ENCODE results near the gene CFAP45. TPM values are rescaled to one million over a fixed set of nuclear protein-coding genes. Genes with fewer than 3 reads are reported as not detected.
A peak's percentile ranks its signal among the peaks of the same experiment; 100 is the strongest.

The CFAP45 gene
- total RNA-seq, 4 donors from 2014 or later, result 0.48 to 0.95 TPM; not detected in 2

DNA sequence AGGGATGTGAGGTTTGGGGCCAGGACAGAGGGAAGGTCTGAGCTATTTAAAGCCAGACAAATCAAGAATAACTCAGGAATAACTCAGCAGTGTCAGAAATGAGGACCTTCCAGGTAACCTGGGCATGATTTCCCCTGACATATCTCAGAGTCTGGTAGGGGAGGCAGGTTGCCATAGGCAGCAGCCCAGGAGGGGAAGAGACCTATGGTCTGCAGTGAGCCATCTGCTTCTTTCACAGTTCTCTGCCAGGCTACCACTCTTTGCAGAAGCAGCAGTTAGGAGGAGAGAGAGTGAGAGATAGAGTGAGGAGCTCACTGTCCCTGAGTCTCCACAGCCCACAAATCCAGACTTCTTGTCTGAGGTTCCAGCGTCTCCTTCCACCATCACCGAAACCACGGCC lies 31.2 kb downstream of the CFAP45 start:
- Histone ChIP-seq H3K4me1 (peaks cover 27 to 77% (median 31%) of the 10 kb centered on the region in 3 donors), H3K27ac (peak overlapping the region; percentile 44 to 85 (median 75)), H3K4me3 (no peak overlapping the region), H3K36me3 (no peaks in the 10 kb centered on the region), H3K9me3 (no peaks in the 10 kb centered on the region), H3K27me3 (peaks cover 0 to 27% (median 0%) of the 10 kb centered on the region in 4 donors)
- intact Hi-C loops (cut with DNase I), result no loop called here
- TF ChIP-seq, protein P1, sequence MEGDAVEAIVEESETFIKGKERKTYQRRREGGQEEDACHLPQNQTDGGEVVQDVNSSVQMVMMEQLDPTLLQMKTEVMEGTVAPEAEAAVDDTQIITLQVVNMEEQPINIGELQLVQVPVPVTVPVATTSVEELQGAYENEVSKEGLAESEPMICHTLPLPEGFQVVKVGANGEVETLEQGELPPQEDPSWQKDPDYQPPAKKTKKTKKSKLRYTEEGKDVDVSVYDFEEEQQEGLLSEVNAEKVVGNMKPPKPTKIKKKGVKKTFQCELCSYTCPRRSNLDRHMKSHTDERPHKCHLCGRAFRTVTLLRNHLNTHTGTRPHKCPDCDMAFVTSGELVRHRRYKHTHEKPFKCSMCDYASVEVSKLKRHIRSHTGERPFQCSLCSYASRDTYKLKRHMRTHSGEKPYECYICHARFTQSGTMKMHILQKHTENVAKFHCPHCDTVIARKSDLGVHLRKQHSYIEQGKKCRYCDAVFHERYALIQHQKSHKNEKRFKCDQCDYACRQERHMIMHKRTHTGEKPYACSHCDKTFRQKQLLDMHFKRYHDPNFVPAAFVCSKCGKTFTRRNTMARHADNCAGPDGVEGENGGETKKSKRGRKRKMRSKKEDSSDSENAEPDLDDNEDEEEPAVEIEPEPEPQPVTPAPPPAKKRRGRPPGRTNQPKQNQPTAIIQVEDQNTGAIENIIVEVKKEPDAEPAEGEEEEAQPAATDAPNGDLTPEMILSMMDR (IDR thresholded peaks at IDR 0.05), result no peak
- TF ChIP-seq POLR2A (IDR thresholded peaks at IDR 0.05), result no peak
- WGBS, 2 donors, result 60 to 72% methylated on average over 2 to 3 of the region's 3 CpGs
- no peak for DNase-seq

DNA sequence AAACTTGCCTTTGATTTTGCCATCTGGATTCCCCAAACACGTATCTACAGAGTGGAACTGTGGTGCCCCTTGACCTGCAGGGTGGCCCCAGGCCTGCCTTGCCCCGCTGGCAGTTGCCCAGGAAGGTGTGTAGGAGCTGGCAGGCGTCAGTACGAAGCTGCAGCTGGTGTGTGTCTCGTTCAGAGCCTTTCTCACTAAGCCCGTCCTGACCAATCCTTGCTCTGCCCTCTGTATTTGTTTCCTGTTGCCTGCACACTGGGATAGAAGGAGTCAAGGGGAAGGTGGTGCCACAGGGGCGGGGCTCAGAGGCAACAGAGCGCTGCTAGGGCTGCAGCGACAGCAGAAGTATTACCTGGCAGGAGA lies 32.3 kb downstream of the CFAP45 start:
- no peak for DNase-seq
- WGBS, 2 donors, result 22 to 23% methylated on average over 2 to 8 of the region's 9 CpGs
- H3K4me3 ChIP-seq, result no peak overlapping the region
- H3K4me1 ChIP-seq, result peaks cover 27 to 69% (median 31%) of the 10 kb centered on the region in 3 donors
- TF ChIP-seq POLR2A (IDR thresholded peaks at IDR 0.05), result peak in 2 of 4 donors; percentile 25 to 66
- TF ChIP-seq, protein P1 (IDR thresholded peaks at IDR 0.05), result no peak
- H3K27me3 ChIP-seq, result peaks cover 0 to 21% (median 0%) of the 10 kb centered on the region in 4 donors
- H3K9me3 ChIP-seq, result no peaks in the 10 kb centered on the region
- intact Hi-C loops (cut with DNase I), result no loop called here
- H3K27ac ChIP-seq, result peak overlapping the region; percentile 62 to 85 (median 75)
- no peaks in the 10 kb centered on the region for H3K36me3 ChIP-seq

DNA sequence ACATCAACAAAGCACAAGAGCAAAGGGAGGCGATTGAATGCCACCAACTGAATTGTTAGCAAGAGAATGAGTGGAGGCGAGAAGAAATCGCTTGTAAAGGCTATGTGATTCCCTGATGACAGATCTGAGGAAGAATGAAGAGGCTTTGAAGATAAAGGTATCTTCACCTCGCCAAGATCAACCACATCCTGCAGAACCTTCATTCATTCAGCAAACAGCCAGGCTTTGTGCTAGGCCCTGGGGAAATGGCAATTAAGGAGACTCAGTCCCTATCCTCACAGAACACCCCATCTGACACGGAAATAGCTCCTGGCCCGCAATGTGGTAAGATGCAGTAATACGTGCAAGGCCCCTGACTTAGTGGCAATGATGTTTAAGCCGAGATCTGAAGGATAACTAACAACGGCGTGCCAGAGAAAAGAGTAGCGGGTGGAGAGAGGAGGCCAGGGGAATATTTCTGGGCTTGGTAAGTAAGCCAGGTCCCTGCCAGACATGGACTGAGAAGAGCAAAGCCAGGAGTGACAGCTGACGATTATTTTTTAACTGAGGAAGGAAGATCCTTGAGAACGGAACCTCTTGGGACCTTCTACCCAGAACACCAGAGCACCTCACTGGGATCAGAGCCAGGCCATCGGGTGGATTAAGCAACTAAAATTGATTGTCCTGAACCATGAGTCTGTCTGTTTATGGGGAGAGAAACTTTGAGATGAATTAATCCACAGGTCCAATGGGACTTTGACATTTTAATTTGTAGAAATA lies 32.9 kb downstream of the CFAP45 start:
- H3K27me3 ChIP-seq, result peaks cover 0 to 19% (median 0%) of the 10 kb centered on the region in 4 donors
- TF ChIP-seq, protein P1 (IDR thresholded peaks at IDR 0.05), result no peak
- TF ChIP-seq POLR2A (IDR thresholded peaks at IDR 0.05), result no peak
- intact Hi-C loops (cut with DNase I), result no loop called here
- WGBS, 2 donors, result 66 to 75% methylated on average over 14 of the region's 14 CpGs
- peak overlapping the region; percentile 62 to 85 (median 75) for H3K27ac ChIP-seq
- no peak for DNase-seq
- H3K36me3 ChIP-seq, result no peaks in the 10 kb centered on the region
- no peaks in the 10 kb centered on the region for H3K9me3 ChIP-seq
- no peak overlapping the region for H3K4me3 ChIP-seq
- H3K4me1 ChIP-seq, result peaks cover 27 to 71% (median 31%) of the 10 kb centered on the region in 3 donors

DNA sequence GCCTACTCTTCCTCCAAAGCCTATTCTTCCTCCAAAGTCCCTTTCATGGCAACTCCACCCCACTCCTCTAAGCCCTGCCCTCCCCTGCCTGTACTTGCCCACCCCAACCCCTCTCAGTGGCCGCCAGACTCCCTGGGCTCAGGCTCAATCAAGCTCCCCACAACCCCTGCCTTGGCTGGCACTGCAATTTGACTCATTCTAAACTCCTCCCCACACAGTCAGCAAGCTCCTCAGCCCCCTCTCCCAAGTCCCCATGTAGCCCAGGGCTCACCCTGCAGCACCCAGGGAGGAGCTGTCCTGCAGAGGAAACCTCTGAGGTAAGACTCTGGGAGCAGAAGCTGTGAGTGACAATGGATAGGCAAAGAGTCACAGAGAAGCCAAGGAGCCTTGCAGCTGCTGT lies 33.9 kb downstream of the CFAP45 start:
- peaks cover 27 to 72% (median 31%) of the 10 kb centered on the region in 3 donors for H3K4me1 ChIP-seq
- no peak overlapping the region for H3K4me3 ChIP-seq
- no peak for DNase-seq
- peaks cover 0 to 10% (median 0%) of the 10 kb centered on the region in 4 donors for H3K27me3 ChIP-seq
- 20 to 67% methylated on average over 1 of the region's 1 CpG for WGBS, 2 donors
- TF ChIP-seq POLR2A (IDR thresholded peaks at IDR 0.05), result no peak
- TF ChIP-seq, protein P1 (IDR thresholded peaks at IDR 0.05), result no peak
- intact Hi-C loops (cut with DNase I), result no loop called here
- no peaks in the 10 kb centered on the region for H3K36me3 ChIP-seq
- H3K9me3 ChIP-seq, result no peaks in the 10 kb centered on the region
- peak overlapping the region in 3 of 4 donors; percentile 36 to 85 (median 80) for H3K27ac ChIP-seq

DNA sequence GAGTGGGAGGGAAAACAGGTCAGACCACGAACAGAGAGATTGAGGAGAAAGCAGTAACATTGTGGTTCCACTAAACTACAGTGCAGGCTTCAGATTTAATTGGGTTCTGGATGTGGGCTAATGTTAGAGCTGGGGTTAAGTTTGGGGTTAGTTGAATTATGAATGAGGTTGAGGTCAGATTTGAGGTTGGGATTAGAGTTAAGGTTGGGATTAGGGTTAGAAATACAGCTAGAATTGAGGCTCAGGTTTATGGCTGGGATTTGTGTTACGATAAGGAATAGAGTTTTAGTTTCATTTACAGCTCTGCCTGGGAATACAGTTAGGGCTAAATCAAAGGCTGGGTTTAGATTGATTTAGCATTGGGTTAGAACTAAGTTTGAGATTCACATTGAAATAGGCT lies 35.7 kb downstream of the CFAP45 start:
- intact Hi-C loops (cut with DNase I), result no loop called here
- Histone ChIP-seq H3K4me1 (peaks cover 29 to 74% (median 34%) of the 10 kb centered on the region in 3 donors), H3K36me3 (no peaks in the 10 kb centered on the region), H3K27me3 (peaks cover 0 to 3% (median 0%) of the 10 kb centered on the region in 4 donors), H3K27ac (no peak overlapping the region), H3K9me3 (no peaks in the 10 kb centered on the region), H3K4me3 (no peak overlapping the region)
- no peak for TF ChIP-seq POLR2A (IDR thresholded peaks at IDR 0.05)
- TF ChIP-seq, protein P1 (IDR thresholded peaks at IDR 0.05), result no peak
- no peak for DNase-seq
- WGBS, 2 donors, result 81 to 92% methylated on average over 2 of the region's 2 CpGs
